ENCODE data around the gene SPACA4.

- TF ChIP-seq CTCF (optimal IDR thresholded peaks at IDR 0.05 in 1 of 3, IDR thresholded peaks at IDR 0.05 in 1 of 3, conservative IDR thresholded peaks at IDR 0.05 in 1 of 3; ENCODE audit: extremely low read depth in 1 of 3, insufficient read depth in 2 of 3, low read length in 3 of 3) (no peak), EZH2 (IDR thresholded peaks at IDR 0.05; ENCODE audit: low read length) (no peak)
These were observed 7.4 kb upstream of the SPACA4 start for GRCh38 chr19:48598996-48599700.
